GM18870 (cell line): ENCODE results near the gene RNF144A.
"Not testable (repeated sequence)": the region's sequence is repeated elsewhere in the genome, so short reads cannot be mapped to it uniquely, and the experiment has no call there.

Experiments
- ATAC-seq: cut with Tn5 transposase; IDR thresholded peaks from one replicate; pipeline ENCODE4 v1.9.1; 2021; ENCODE audit warnings: moderate library complexity; ENCODE audit not compliant: unreplicated experiment

Gene RNF144A

GRCh38 chr2:6927753-6928152 lies 10.5 kb downstream of the RNF144A start:
- no peak for ATAC-seq

GRCh38 chr2:6928452-6928851 lies 11.2 kb downstream of the RNF144A start:
- no peak for ATAC-seq

- ATAC-seq, result no peak
Observed at GRCh38 chr2:6929196-6929819, 12.1 kb downstream of the RNF144A start.

- no peak for ATAC-seq
Observed at GRCh38 chr2:6930923-6931647, 13.9 kb downstream of the RNF144A start.

GRCh38 chr2:6931753-6932152 lies 14.5 kb downstream of the RNF144A start:
- ATAC-seq, result no peak

- ATAC-seq, result no peak
Observed at GRCh38 chr2:6932206-6932605, 15.0 kb downstream of the RNF144A start.

- ATAC-seq, result no peak
Observed at GRCh38 chr2:6932828-6933227, 15.6 kb downstream of the RNF144A start.

GRCh38 chr2:6933911-6934310 lies 16.7 kb downstream of the RNF144A start:
- ATAC-seq, result no peak

- no peak for ATAC-seq
Observed at GRCh38 chr2:6934345-6934744, 17.1 kb downstream of the RNF144A start.

GRCh38 chr2:6934758-6935651 lies 17.8 kb downstream of the RNF144A start:
- no peak for ATAC-seq

- ATAC-seq, result not testable (repeated sequence)
Observed at GRCh38 chr2:6935652-6936020, 18.4 kb downstream of the RNF144A start.

GRCh38 chr2:6937157-6937556 lies 19.9 kb downstream of the RNF144A start:
- ATAC-seq, result no peak

GRCh38 chr2:6937582-6937981 lies 20.4 kb downstream of the RNF144A start:
- ATAC-seq, result no peak

GRCh38 chr2:6939071-6939470 lies 21.9 kb downstream of the RNF144A start:
- ATAC-seq, result no peak

GRCh38 chr2:6940820-6941219 lies 23.6 kb downstream of the RNF144A start:
- ATAC-seq, result no peak

GRCh38 chr2:6941299-6942046 lies 24.3 kb downstream of the RNF144A start:
- ATAC-seq, result no peak

GRCh38 chr2:6942848-6943247 lies 25.6 kb downstream of the RNF144A start:
- ATAC-seq, result no peak

GRCh38 chr2:6943523-6943922 lies 26.3 kb downstream of the RNF144A start:
- no peak for ATAC-seq

- ATAC-seq, result no peak
Observed at GRCh38 chr2:6943971-6944370, 26.8 kb downstream of the RNF144A start.

- ATAC-seq, result no peak
Observed at GRCh38 chr2:6944555-6944954, 27.3 kb downstream of the RNF144A start.
